ENCODE data around the gene ATPAF2. TPM values are rescaled to one million over a fixed set of nuclear protein-coding genes. Genes with fewer than 3 reads are reported as not detected.

Gene ATPAF2
- total RNA-seq, 1 experiment from 2014 or later, result 38.8 TPM

DNA sequence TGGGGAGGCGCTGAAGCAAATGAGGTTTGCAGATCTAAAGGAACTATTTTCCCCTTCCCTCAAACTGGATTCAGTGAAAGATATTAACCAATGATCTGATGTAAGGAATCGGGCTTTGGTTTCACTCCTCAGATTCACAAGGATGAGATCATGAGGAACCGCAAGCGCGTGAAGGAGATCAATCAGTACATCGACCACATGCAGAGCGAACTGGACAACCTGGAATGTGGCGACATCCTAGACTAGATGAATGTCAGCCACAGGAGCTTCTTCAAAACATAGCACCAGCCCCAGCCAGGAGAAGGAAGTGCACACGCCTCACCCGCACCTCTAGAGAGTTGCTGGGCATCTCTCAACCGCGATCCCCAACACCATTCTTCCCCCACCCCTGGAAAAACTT is 22.5 kb downstream of the ATPAF2 start:
- H3K9me2 ChIP-seq (replicated peaks; ENCODE audit: insufficient read depth, low read length), result no peaks in the 10 kb centered on the region
- no peak overlapping the region for H2AFZ ChIP-seq (ENCODE audit: low read length)
- H4K20me1 ChIP-seq (ENCODE audit: insufficient read depth, low read depth, low read length), result 0 out of 2 replicates have a peak, but pooled peaks cover 6% of the 10 kb centered on the region
- H3K36me3 ChIP-seq (ENCODE audit: insufficient read depth, low read length), result peaks cover 10% of the 10 kb centered on the region
- no peaks in the 10 kb centered on the region for H3K4me1 ChIP-seq (ENCODE audit: low read length)
- H3K79me2 ChIP-seq (ENCODE audit: low read length), result no peaks in the 10 kb centered on the region
- no peaks in the 10 kb centered on the region for H3K9me3 ChIP-seq (ENCODE audit: low read length)
- DNase-seq, result no peak
- H3K4me2 ChIP-seq (ENCODE audit: low read depth, low read length, poor library complexity, severe bottlenecking), result no peak overlapping the region
- H3K9ac ChIP-seq (ENCODE audit: low read length), result no peak overlapping the region
- H3K27ac ChIP-seq (ENCODE audit: low read length), result no peak overlapping the region
- H3K4me3 ChIP-seq (ENCODE audit: low read length), result no peak overlapping the region
- H3K27me3 ChIP-seq (ENCODE audit: low read length), result no peaks in the 10 kb centered on the region

DNA sequence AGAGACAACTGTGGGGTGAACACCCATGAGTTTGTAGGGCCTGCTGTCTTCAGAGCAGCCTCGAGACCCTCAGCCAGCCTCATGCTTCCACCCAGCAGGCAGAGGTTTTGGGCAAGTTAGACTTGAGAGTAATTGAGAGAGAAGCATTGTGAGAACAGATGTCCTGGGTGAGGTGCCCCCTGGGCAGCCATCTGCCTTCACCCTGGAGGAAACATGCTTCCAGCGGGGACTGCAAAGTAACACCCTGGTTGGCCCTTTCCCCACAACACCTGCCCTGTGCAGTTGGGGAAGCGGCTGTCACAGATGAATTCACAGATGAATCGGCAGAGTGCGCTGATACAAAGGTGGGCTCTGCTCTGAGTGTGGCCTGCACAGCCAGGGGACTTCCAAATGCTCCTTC is 23.4 kb downstream of the ATPAF2 start:
- no peak overlapping the region for H3K9ac ChIP-seq (ENCODE audit: low read length)
- H3K4me2 ChIP-seq (ENCODE audit: low read depth, low read length, poor library complexity, severe bottlenecking), result no peak overlapping the region
- H3K27ac ChIP-seq (ENCODE audit: low read length), result no peak overlapping the region
- H3K4me3 ChIP-seq (ENCODE audit: low read length), result no peak overlapping the region
- H3K9me3 ChIP-seq (ENCODE audit: low read length), result no peaks in the 10 kb centered on the region
- no peaks in the 10 kb centered on the region for H3K79me2 ChIP-seq (ENCODE audit: low read length)
- no peak for DNase-seq
- H3K4me1 ChIP-seq (ENCODE audit: low read length), result no peaks in the 10 kb centered on the region
- no peaks in the 10 kb centered on the region for H3K9me2 ChIP-seq (replicated peaks; ENCODE audit: insufficient read depth, low read length)
- peaks cover 10% of the 10 kb centered on the region; the same call in 1 of the 2 replicates for H3K36me3 ChIP-seq (ENCODE audit: insufficient read depth, low read length)
- 0 out of 2 replicates have a peak, but pooled peaks cover 7% of the 10 kb centered on the region for H4K20me1 ChIP-seq (ENCODE audit: insufficient read depth, low read depth, low read length)
- H2AFZ ChIP-seq (ENCODE audit: low read length), result no peak overlapping the region
- no peaks in the 10 kb centered on the region for H3K27me3 ChIP-seq (ENCODE audit: low read length)

DNA sequence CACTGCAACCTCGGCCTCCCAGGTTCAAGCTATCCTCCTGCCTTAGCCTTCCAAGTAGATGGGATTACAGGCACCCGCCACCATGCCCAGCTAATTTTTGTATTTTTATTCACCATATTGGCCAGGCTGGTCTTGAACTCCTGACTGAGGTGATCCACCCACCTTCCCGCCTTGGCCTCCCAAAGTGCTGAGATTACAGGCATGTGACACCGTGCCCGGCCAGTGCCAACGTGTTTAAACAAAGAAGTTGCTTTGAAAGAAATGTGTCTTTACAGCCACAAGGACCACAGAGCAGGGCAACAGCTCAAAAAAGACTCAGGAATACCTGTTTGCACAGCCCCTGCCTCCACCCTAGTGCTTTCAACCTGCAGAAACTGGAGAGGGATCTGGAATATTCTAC is 25.0 kb downstream of the ATPAF2 start:
- no peak overlapping the region for H2AFZ ChIP-seq (ENCODE audit: low read length)
- H3K27me3 ChIP-seq (ENCODE audit: low read length), result no peaks in the 10 kb centered on the region
- H3K4me3 ChIP-seq (ENCODE audit: low read length), result no peak overlapping the region
- no peak overlapping the region for H3K27ac ChIP-seq (ENCODE audit: low read length)
- DNase-seq, result no peak
- H3K4me1 ChIP-seq (ENCODE audit: low read length), result no peaks in the 10 kb centered on the region
- H3K9me2 ChIP-seq (replicated peaks; ENCODE audit: insufficient read depth, low read length), result no peaks in the 10 kb centered on the region
- H3K79me2 ChIP-seq (ENCODE audit: low read length), result no peaks in the 10 kb centered on the region
- peaks cover 10% of the 10 kb centered on the region; the same call in 1 of the 2 replicates for H3K36me3 ChIP-seq (ENCODE audit: insufficient read depth, low read length)
- 0 out of 2 replicates have a peak, but pooled peaks cover 3% of the 10 kb centered on the region for H4K20me1 ChIP-seq (ENCODE audit: insufficient read depth, low read depth, low read length)
- H3K9me3 ChIP-seq (ENCODE audit: low read length), result no peaks in the 10 kb centered on the region
- H3K9ac ChIP-seq (ENCODE audit: low read length), result no peak overlapping the region
- H3K4me2 ChIP-seq (ENCODE audit: low read depth, low read length, poor library complexity, severe bottlenecking), result no peak overlapping the region

DNA sequence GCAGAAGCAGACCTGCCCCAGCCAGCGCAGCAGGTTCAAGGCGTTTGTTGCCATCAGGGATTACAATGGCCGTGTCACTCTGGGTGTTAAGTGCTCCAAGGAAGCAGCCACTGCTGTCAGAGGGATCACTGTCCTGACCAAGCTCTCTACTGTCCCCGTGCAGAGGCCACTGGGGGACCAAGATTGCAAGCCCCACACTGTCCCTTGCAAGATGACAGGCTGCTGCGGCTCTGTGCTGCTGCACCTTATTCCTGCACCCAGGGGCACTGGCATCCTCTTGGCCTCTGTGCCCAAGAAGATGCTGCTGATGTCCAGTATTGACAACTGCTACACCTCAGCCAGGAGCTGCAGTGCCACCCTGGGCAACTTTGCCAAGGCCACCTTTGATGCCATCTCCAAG is 27.7 kb downstream of the ATPAF2 start:
- Histone ChIP-seq H3K4me3 (ENCODE audit: low read length) (no peak overlapping the region), H4K20me1 (ENCODE audit: insufficient read depth, low read depth, low read length) (0 out of 2 replicates have a peak, but pooled peaks cover 3% of the 10 kb centered on the region), H3K36me3 (ENCODE audit: insufficient read depth, low read length) (peaks cover 10% of the 10 kb centered on the region), H3K9me3 (ENCODE audit: low read length) (no peaks in the 10 kb centered on the region), H3K27ac (ENCODE audit: low read length) (no peak overlapping the region), H2AFZ (ENCODE audit: low read length) (no peak overlapping the region), H3K4me2 (ENCODE audit: low read depth, low read length, poor library complexity, severe bottlenecking) (no peak overlapping the region), H3K79me2 (ENCODE audit: low read length) (no peaks in the 10 kb centered on the region), H3K9ac (ENCODE audit: low read length) (no peak overlapping the region), H3K27me3 (ENCODE audit: low read length) (no peaks in the 10 kb centered on the region), H3K4me1 (ENCODE audit: low read length) (no peaks in the 10 kb centered on the region), H3K9me2 (replicated peaks; ENCODE audit: insufficient read depth, low read length) (no peaks in the 10 kb centered on the region)
- DNase-seq, result no peak

DNA sequence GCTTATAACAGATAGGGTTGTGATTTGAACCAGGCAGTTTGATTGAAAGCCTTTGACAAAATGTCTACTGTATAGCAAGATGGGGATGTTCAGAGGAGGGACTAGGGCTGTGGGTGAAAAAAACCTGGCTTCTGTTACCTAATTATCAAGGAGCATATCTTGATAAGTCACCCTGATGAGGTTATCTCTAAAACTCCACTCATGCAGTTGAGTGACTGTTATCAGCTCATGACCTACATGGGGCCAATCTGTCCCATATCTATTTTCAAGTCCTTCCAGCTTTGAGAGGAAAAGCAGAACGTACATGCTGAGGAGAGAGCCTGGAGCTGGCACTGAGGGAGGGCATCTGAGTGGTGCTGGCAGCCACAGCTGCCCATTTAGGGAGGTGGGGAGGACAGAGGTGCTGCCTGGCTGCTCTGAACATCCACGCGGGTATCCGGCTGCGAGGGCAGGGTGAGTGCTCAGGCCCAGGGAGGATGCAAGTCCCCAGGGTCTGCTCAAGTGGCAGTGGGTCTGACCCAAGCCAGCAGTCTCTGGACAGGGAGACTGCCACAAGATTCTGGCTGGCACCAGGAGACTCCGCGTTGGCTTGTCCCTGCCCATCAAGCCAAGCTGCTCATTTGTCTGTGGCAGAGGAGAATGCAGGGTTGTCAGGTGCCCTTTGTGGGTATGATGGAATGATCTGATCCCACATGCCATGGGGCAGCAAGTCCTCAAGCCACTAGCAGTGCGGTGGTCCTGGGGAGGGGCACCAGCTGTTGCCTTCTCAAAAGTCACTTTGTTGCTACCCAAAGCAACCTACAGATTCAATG is 29.2 kb downstream of the ATPAF2 start:
- Histone ChIP-seq H3K9me3 (ENCODE audit: low read length) (no peaks in the 10 kb centered on the region), H3K9me2 (replicated peaks; ENCODE audit: insufficient read depth, low read length) (no peaks in the 10 kb centered on the region), H3K4me3 (ENCODE audit: low read length) (no peak overlapping the region), H3K79me2 (ENCODE audit: low read length) (no peaks in the 10 kb centered on the region), H4K20me1 (ENCODE audit: insufficient read depth, low read depth, low read length) (0 out of 2 replicates have a peak, but pooled peaks cover 3% of the 10 kb centered on the region), H3K4me2 (ENCODE audit: low read depth, low read length, poor library complexity, severe bottlenecking) (no peak overlapping the region), H3K4me1 (ENCODE audit: low read length) (no peaks in the 10 kb centered on the region), H3K27me3 (ENCODE audit: low read length) (no peaks in the 10 kb centered on the region), H3K9ac (ENCODE audit: low read length) (no peak overlapping the region), H3K27ac (ENCODE audit: low read length) (no peak overlapping the region), H2AFZ (ENCODE audit: low read length) (no peak overlapping the region), H3K36me3 (ENCODE audit: insufficient read depth, low read length) (peaks cover 11% of the 10 kb centered on the region)
- no peak for DNase-seq

DNA sequence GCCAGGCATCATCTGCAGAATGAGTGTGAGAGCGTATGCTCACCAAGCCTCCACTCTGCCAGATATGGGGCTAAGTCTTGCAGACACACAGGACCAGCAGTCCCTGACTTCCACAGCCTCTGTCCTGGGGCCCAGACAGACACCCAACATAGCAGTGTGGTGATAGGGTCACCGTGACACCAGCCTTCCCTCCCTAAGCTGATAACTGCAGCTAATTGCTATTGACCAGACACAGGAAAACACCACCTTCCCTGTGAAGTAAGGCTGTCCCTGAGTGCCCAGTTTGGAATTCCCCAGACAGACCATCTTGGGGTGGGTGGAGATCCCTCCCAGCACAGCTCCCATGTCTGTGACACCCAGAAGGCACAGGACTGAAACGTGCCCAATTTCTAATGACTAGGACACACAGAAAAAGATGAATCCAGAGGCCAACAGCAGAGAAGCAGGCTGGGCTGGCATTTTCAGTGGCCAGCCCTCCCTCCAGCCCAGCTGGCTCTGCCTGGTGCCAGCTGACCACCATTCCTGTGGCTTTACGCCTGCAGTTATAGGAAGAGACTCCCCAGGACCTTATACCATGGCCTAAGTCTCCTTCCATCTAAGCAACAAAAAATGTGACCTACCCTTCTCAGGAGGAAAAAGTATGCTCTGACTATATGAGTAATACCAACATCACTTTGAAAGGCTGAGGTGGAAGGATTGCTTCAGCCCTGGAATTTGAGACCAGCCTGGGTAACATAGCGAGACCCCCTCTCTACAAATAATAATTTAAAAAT is 30.3 kb downstream of the ATPAF2 start:
- Histone ChIP-seq H3K4me3 (ENCODE audit: low read length) (no peak overlapping the region), H3K27me3 (ENCODE audit: low read length) (no peaks in the 10 kb centered on the region), H3K4me2 (ENCODE audit: low read depth, low read length, poor library complexity, severe bottlenecking) (no peak overlapping the region), H4K20me1 (ENCODE audit: insufficient read depth, low read depth, low read length) (0 out of 2 replicates have a peak, but pooled peaks cover 3% of the 10 kb centered on the region), H2AFZ (ENCODE audit: low read length) (no peak overlapping the region), H3K9ac (ENCODE audit: low read length) (no peak overlapping the region), H3K27ac (ENCODE audit: low read length) (no peak overlapping the region), H3K9me2 (replicated peaks; ENCODE audit: insufficient read depth, low read length) (no peaks in the 10 kb centered on the region), H3K36me3 (ENCODE audit: insufficient read depth, low read length) (peaks cover 11% of the 10 kb centered on the region), H3K4me1 (ENCODE audit: low read length) (peaks cover 10% of the 10 kb centered on the region), H3K79me2 (ENCODE audit: low read length) (no peaks in the 10 kb centered on the region), H3K9me3 (ENCODE audit: low read length) (no peaks in the 10 kb centered on the region)
- no peak for DNase-seq

DNA sequence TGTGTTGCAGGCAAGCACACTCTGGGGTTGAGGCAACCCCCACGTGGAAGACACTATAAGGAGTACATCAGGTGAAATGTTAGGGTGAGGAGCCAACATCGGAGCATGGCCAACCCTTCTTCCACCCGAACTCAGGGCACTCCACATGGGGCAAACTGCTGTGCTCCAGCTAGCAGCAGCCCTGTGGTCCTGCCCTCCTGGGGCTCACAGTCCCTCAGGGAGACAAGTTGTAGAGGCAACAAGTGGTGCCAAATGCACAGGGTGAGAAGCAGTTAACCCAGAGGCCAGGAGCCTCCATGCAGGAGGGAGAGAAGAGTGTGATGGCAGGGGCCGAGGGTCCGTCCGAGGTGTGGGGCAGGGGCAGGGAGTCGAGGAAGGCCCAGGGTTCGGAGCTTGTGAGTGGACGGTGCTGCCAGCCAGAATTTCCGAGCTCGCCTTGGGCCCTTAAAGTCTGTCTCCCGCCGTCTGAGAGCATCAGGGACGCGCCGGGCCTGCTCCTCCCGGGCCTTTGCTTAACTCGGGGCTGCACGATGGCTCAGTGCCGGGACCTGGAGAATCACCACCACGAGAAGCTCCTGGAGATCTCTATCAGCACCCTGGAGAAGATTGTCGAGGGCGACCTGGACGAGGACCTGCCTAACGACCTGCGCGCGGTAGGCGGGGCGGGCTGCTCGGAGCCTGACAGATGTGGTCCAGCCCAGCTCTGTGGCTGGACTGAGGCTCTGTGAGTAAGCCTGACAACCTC is 32.3 kb downstream of the ATPAF2 start:
- peaks cover 4% of the 10 kb centered on the region for H3K36me3 ChIP-seq (ENCODE audit: insufficient read depth, low read length)
- H3K9me3 ChIP-seq (ENCODE audit: low read length), result no peaks in the 10 kb centered on the region
- H3K4me1 ChIP-seq (ENCODE audit: low read length), result peaks cover 19% of the 10 kb centered on the region
- H3K79me2 ChIP-seq (ENCODE audit: low read length), result no peaks in the 10 kb centered on the region
- H3K9ac ChIP-seq (ENCODE audit: low read length), result no peak overlapping the region
- no peak overlapping the region for H3K4me2 ChIP-seq (ENCODE audit: low read depth, low read length, poor library complexity, severe bottlenecking)
- no peak overlapping the region for H2AFZ ChIP-seq (ENCODE audit: low read length)
- H3K9me2 ChIP-seq (replicated peaks; ENCODE audit: insufficient read depth, low read length), result no peaks in the 10 kb centered on the region
- H3K27ac ChIP-seq (ENCODE audit: low read length), result no peak overlapping the region
- DNase-seq, result no peak
- peaks cover 6% of the 10 kb centered on the region; the same call in 1 of the 2 replicates for H4K20me1 ChIP-seq (ENCODE audit: insufficient read depth, low read depth, low read length)
- no peak overlapping the region for H3K4me3 ChIP-seq (ENCODE audit: low read length)
- no peaks in the 10 kb centered on the region for H3K27me3 ChIP-seq (ENCODE audit: low read length)

DNA sequence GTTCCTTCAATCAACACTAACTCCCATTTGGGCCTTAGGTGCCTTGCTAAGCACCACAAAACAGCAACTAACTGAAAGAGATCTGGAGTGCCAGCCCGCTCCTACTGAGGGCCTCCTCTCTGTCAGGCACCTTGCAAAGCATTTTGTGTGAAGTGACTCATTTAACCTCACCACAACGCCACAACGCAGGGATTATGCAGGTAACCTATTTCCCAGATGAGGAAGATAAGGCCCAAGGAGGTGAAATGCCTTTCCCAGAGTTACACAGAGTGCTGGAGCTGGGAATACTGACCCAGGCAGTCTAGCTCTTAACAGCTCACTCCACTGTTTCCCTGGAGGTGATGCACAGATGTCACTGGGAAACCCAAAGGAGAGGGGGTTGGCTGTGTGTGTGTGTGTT is 33.5 kb downstream of the ATPAF2 start:
- peaks cover 3% of the 10 kb centered on the region; the same call in 1 of the 2 replicates for H4K20me1 ChIP-seq (ENCODE audit: insufficient read depth, low read depth, low read length)
- no peak overlapping the region for H2AFZ ChIP-seq (ENCODE audit: low read length)
- H3K4me3 ChIP-seq (ENCODE audit: low read length), result no peak overlapping the region
- H3K9ac ChIP-seq (ENCODE audit: low read length), result no peak overlapping the region
- no peaks in the 10 kb centered on the region for H3K9me2 ChIP-seq (replicated peaks; ENCODE audit: insufficient read depth, low read length)
- no peaks in the 10 kb centered on the region for H3K27me3 ChIP-seq (ENCODE audit: low read length)
- peaks cover 19% of the 10 kb centered on the region for H3K4me1 ChIP-seq (ENCODE audit: low read length)
- DNase-seq, result no peak
- H3K79me2 ChIP-seq (ENCODE audit: low read length), result no peaks in the 10 kb centered on the region
- H3K9me3 ChIP-seq (ENCODE audit: low read length), result no peaks in the 10 kb centered on the region
- H3K36me3 ChIP-seq (ENCODE audit: insufficient read depth, low read length), result peaks cover 4% of the 10 kb centered on the region
- no peak overlapping the region for H3K27ac ChIP-seq (ENCODE audit: low read length)
- no peak overlapping the region for H3K4me2 ChIP-seq (ENCODE audit: low read depth, low read length, poor library complexity, severe bottlenecking)

Measured in Karpas-422 (cell line).